Measurements from ENCODE around the gene PTK7.
A peak's percentile ranks its signal among the peaks of the same experiment; 100 is the strongest.

PTK7 gene

DNA sequence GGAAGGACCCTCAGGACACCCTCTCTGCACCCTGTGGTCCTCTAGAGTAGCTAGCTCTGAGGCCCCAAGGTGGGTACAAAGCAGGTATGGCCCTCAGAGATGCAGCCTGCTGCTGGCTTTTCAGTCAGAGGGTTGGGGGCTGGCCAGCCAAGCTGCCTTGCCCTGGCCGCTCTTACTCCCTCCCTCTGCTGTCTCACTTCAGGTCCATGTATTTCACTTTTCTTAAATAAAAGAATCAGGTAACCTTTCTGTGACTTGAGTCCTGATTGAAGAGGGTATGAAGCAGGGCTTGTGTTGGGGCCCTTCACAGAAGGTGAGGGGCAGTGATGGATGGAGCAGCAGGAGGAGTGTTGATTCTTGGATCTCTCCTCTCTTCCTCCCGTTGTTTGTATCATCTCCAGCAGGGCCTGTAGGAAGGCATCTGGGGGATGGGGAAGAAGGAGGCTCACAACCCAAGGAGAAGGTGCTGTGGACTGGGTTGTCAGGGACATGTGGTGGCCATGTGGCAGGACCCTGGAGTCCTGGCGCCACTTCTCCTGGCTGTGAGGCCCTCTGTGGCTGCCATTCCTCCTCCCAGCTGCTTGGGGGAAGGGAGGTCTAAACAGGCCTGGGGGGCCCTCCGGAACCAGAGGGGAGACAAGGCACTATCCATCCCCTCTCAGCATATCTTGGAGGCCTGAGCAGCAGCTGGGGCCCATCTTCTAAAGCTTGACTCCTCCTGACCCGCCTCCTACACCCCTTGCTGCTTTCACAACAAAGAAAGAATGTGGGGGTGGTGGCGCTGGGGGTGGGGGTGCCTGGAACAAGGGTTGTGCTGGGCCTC lies 1.1 kb upstream of the PTK7 start:
- no peaks in the 10 kb centered on the region for H3K36me3 ChIP-seq (ENCODE audit: insufficient read depth, low read length)

DNA sequence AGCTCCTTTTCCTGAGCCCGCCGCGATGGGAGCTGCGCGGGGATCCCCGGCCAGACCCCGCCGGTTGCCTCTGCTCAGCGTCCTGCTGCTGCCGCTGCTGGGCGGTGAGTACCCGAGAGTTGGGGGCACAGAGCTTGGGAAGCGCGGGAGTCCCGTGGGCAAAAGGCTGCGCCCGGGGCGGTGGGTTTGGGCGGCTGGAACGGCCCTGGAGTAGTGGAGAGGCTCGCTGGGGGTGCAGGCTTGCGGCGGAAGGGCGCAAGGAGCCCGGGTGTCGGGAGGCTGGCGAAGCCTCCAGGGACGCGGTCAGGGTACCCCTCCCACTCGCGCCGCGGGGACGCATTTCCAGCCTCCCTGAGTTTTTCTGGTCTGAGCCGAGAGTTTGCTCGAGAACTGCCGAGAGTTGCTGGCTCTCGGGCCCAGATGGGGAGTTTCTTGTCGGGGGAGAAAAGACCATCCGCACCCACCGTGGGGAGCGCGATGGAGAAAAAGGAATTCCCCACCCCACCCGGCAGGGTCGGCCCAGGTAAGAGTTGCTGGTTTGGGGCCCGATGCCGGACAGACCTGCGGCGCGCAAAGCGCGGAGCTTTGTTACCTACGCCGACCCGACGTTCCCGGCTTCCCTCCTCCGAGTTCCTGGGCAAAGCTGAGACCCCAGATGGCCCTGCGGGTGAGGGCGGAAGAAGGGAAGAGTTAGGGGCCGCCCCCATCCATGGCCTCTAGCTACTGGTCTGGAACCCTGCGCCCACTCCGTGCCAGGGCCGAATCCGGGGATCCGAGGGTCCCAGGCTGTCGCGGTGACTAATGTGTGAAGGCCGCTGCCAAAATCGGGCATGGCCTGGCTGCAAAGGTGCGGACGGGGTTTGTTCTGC lies 584 bp downstream of the PTK7 start:
- Histone ChIP-seq H3K79me2 (ENCODE audit: insufficient read depth, low read length) (peaks cover 45% of the 10 kb centered on the region), H2AFZ (ENCODE audit: low read length) (peak overlapping the region; percentile 98), H3K27me3 (ENCODE audit: insufficient read depth, low read length, poor library complexity, severe bottlenecking) (no peaks in the 10 kb centered on the region), H3K4me3 (ENCODE audit: low read length, poor library complexity, severe bottlenecking) (peak overlapping the region; percentile 97), H3K9ac (ENCODE audit: low read depth, low read length, poor library complexity, severe bottlenecking) (peak overlapping the region; percentile 96), H3K4me1 (ENCODE audit: insufficient read depth, low read length, poor library complexity, severe bottlenecking) (peaks cover 38% of the 10 kb centered on the region), H3K9me3 (ENCODE audit: insufficient read depth, low read depth, low read length) (no peaks in the 10 kb centered on the region), H3K36me3 (ENCODE audit: insufficient read depth, low read length) (no peaks in the 10 kb centered on the region), H3K4me2 (ENCODE audit: low read depth, low read length, poor library complexity, severe bottlenecking) (peak overlapping the region; percentile 91), H4K20me1 (ENCODE audit: insufficient read depth, low read length, poor library complexity, severe bottlenecking) (peaks cover 11% of the 10 kb centered on the region), H3F3A (ENCODE audit: low read depth) (no peaks in the 10 kb centered on the region), H3K9me2 (replicated peaks; ENCODE audit: low read depth, low read length) (no peaks in the 10 kb centered on the region)
- no peak for TF ChIP-seq EZH2phosphoT487 (IDR thresholded peaks at IDR 0.05; ENCODE audit: borderline replicate concordance)
- TF ChIP-seq, protein P1, sequence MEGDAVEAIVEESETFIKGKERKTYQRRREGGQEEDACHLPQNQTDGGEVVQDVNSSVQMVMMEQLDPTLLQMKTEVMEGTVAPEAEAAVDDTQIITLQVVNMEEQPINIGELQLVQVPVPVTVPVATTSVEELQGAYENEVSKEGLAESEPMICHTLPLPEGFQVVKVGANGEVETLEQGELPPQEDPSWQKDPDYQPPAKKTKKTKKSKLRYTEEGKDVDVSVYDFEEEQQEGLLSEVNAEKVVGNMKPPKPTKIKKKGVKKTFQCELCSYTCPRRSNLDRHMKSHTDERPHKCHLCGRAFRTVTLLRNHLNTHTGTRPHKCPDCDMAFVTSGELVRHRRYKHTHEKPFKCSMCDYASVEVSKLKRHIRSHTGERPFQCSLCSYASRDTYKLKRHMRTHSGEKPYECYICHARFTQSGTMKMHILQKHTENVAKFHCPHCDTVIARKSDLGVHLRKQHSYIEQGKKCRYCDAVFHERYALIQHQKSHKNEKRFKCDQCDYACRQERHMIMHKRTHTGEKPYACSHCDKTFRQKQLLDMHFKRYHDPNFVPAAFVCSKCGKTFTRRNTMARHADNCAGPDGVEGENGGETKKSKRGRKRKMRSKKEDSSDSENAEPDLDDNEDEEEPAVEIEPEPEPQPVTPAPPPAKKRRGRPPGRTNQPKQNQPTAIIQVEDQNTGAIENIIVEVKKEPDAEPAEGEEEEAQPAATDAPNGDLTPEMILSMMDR (conservative IDR thresholded peaks at IDR 0.05; ENCODE audit: low read length) = no peak

More for the DNA sequence above, 1.1 kb upstream of the PTK7 start:
- H4K20me1 ChIP-seq (ENCODE audit: insufficient read depth, low read length, poor library complexity, severe bottlenecking) = peaks cover 11% of the 10 kb centered on the region
- H3K4me2 ChIP-seq (ENCODE audit: low read depth, low read length, poor library complexity, severe bottlenecking) = peak overlapping the region; percentile 97
- peak overlapping the region; percentile 62 for H3K9ac ChIP-seq (ENCODE audit: low read depth, low read length, poor library complexity, severe bottlenecking)
- no peaks in the 10 kb centered on the region for H3K9me2 ChIP-seq (replicated peaks; ENCODE audit: low read depth, low read length)
- no peaks in the 10 kb centered on the region for H3K9me3 ChIP-seq (ENCODE audit: insufficient read depth, low read depth, low read length)
- peaks cover 32% of the 10 kb centered on the region for H3K4me1 ChIP-seq (ENCODE audit: insufficient read depth, low read length, poor library complexity, severe bottlenecking)
- no peaks in the 10 kb centered on the region for H3K27me3 ChIP-seq (ENCODE audit: insufficient read depth, low read length, poor library complexity, severe bottlenecking)
- H3K79me2 ChIP-seq (ENCODE audit: insufficient read depth, low read length) = peaks cover 37% of the 10 kb centered on the region
- H2AFZ ChIP-seq (ENCODE audit: low read length) = no peak overlapping the region
- H3K4me3 ChIP-seq (ENCODE audit: low read length, poor library complexity, severe bottlenecking) = peak overlapping the region; percentile 97
- no peaks in the 10 kb centered on the region for H3F3A ChIP-seq (ENCODE audit: low read depth)
- no peak for TF ChIP-seq EZH2phosphoT487 (IDR thresholded peaks at IDR 0.05; ENCODE audit: borderline replicate concordance)
- TF ChIP-seq, protein P1 (conservative IDR thresholded peaks at IDR 0.05; ENCODE audit: low read length) = no peak

DNA sequence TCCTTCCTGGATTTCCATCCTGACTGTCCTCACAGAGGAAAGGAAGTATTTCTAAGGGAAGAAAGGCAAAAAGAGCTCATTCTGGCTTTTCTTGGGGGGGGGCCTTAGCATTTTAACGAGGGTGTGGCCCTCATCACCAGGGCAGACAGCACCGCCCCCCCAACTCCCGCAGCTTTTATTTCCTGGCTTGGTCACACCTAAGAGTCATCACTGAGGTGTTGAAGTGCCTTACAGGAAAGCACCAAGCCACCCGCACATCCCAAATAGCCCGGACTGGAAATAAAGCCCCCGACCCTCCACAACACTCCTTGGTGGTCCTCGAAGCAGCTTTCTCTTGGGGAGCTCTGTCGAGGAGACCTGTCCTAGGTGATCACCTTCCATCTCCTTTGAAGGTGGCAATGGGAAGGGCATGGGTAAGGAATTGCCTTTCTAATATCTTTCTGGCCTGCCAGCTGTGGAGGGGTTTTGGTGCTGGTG lies 1.3 kb downstream of the PTK7 start:
- Histone ChIP-seq H2AFZ (ENCODE audit: low read length) (peak overlapping the region; percentile 98), H3K4me3 (ENCODE audit: low read length, poor library complexity, severe bottlenecking) (peak overlapping the region; percentile 97), H3K9me2 (replicated peaks; ENCODE audit: low read depth, low read length) (no peaks in the 10 kb centered on the region), H3K4me1 (ENCODE audit: insufficient read depth, low read length, poor library complexity, severe bottlenecking) (peaks cover 38% of the 10 kb centered on the region), H3K36me3 (ENCODE audit: insufficient read depth, low read length) (no peaks in the 10 kb centered on the region), H3K27me3 (ENCODE audit: insufficient read depth, low read length, poor library complexity, severe bottlenecking) (no peaks in the 10 kb centered on the region), H3K79me2 (ENCODE audit: insufficient read depth, low read length) (peaks cover 51% of the 10 kb centered on the region), H3K4me2 (ENCODE audit: low read depth, low read length, poor library complexity, severe bottlenecking) (peak overlapping the region; percentile 91), H3K9ac (ENCODE audit: low read depth, low read length, poor library complexity, severe bottlenecking) (peak overlapping the region; percentile 96), H3F3A (ENCODE audit: low read depth) (no peaks in the 10 kb centered on the region), H3K9me3 (ENCODE audit: insufficient read depth, low read depth, low read length) (no peaks in the 10 kb centered on the region), H4K20me1 (ENCODE audit: insufficient read depth, low read length, poor library complexity, severe bottlenecking) (peaks cover 11% of the 10 kb centered on the region)
- TF ChIP-seq, protein P1 (conservative IDR thresholded peaks at IDR 0.05; ENCODE audit: low read length) = no peak
- TF ChIP-seq EZH2phosphoT487 (IDR thresholded peaks at IDR 0.05; ENCODE audit: borderline replicate concordance) = no peak
